ENCODE results near the gene PDE8B. TPM values are rescaled to one million over a fixed set of nuclear protein-coding genes. Genes with fewer than 3 reads are reported as not detected.

The PDE8B gene
- total RNA-seq, 4 donors from 2014 or later = 0.16 to 1.3 (median 0.71) TPM; not detected in 1

DNA sequence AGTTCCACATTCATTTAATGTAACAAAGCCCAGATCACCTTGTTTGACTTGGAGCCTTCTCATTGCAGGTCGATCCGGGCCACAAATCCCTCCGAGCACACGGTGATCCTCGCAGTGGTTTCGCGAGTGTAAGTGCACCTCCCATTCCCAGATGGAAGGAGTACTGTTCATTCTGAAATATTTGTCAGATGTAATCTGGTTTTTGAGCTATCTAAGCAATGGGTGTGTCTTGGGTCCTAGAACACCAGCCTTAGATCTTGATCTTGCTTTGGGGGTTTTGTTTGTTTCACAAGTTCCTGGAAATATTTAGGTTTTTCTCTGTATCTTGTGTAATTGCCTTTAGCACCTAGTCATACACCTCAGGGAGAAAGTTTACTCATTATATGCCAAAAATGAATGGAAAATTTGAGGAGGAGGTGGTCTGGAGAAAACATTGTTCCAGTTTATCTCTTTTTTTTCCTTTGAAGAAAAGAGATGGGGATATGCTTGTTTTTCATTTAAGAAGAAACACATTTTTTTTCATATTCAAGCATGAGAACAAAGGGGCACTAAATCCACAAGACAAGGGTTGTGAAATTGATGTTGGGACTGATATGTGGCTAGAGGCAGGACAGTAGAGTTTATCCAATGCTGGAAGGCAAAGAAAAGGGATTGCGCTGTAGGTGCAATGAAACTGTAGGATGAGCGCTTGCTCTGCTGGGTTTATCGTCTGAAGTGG lies 118.6 kb downstream of the PDE8B start:
- no peak for DNase-seq
- TF ChIP-seq, protein P1, sequence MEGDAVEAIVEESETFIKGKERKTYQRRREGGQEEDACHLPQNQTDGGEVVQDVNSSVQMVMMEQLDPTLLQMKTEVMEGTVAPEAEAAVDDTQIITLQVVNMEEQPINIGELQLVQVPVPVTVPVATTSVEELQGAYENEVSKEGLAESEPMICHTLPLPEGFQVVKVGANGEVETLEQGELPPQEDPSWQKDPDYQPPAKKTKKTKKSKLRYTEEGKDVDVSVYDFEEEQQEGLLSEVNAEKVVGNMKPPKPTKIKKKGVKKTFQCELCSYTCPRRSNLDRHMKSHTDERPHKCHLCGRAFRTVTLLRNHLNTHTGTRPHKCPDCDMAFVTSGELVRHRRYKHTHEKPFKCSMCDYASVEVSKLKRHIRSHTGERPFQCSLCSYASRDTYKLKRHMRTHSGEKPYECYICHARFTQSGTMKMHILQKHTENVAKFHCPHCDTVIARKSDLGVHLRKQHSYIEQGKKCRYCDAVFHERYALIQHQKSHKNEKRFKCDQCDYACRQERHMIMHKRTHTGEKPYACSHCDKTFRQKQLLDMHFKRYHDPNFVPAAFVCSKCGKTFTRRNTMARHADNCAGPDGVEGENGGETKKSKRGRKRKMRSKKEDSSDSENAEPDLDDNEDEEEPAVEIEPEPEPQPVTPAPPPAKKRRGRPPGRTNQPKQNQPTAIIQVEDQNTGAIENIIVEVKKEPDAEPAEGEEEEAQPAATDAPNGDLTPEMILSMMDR (IDR thresholded peaks at IDR 0.05 in 4 of 5, conservative IDR thresholded peaks at IDR 0.05 in 1 of 5) = no peak
- TF ChIP-seq POLR2A (IDR thresholded peaks at IDR 0.05) = no peak
- H3K9me3 ChIP-seq = no peaks in the 10 kb centered on the region
- ATAC-seq = no peak
- no peaks in the 10 kb centered on the region for H3K4me1 ChIP-seq
- in situ Hi-C loops (cut with MboI; ENCODE audit: low sequenced_read_pairs in 4 of 4) = no loop called here
- intact Hi-C loops (cut with DNase I; ENCODE audit: low total_unique reads) = no loop called here
- no peaks in the 10 kb centered on the region for H3K36me3 ChIP-seq
- H3K4me3 ChIP-seq = no peak overlapping the region
- no peaks in the 10 kb centered on the region for H3K27me3 ChIP-seq
- H3K27ac ChIP-seq = no peak overlapping the region

DNA sequence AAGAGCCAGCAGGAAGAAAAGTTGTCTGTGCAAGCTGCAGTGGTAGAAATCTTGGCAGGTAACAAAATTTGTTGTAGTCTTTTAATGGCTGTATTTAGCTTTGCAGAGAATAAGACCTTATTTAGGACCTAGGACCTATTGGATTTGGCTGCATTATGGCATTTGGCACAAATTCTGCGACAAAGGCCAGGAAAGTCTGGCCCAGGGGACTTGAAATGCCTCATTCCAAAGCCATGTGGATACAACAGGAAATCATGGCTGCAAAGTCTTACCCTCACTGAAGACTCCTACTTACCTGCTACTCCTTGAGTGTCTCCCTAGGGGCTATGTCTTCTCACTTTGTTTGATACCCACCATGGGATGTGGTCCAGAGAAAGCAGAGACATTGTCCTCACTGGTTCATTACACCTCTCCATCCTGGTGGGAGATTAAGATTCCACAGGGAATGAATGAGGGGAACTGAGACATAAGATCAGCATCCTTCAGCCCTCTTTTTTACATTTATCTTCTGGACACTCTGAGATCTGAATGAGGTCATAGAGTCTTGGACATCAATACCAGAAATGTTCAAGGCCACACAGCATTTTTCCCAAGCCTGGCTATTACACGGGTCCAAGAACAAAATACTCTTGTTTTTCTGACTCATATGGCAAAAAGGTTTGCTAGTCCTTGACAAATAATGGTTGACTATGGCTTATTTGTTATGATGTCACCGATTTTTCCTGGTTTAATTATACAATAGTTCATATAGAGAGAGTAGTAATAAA lies 119.4 kb downstream of the PDE8B start:
- in situ Hi-C loops (cut with MboI; ENCODE audit: low sequenced_read_pairs in 4 of 4) = no loop called here

DNA sequence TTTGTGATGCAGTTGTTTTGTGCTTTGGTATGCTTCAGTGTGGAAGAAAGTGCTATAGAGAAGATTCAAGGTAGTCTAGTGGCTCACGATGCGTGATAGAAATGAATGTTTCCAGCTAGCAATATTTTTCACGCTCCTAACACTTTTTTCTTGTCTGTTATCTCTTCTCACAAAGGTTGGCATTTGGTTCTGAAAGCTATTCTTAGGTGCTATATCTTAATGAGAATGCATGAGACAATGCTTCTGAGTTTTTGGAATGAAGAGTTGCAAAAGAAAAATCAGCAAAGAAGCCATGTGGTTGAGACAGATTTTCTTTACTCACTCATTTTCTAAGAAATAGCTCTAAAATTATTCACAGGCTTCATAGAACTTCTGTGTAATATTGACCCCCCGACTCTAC lies 122.6 kb downstream of the PDE8B start:
- Histone ChIP-seq H3K27me3 (no peaks in the 10 kb centered on the region), H3K36me3 (no peaks in the 10 kb centered on the region), H3K4me1 (no peaks in the 10 kb centered on the region), H3K4me3 (no peak overlapping the region), H3K9me3 (no peaks in the 10 kb centered on the region), H3K27ac (no peak overlapping the region)
- ATAC-seq (no peak), DNase-seq (no peak)
- TF ChIP-seq, protein P1 (IDR thresholded peaks at IDR 0.05 in 4 of 5, conservative IDR thresholded peaks at IDR 0.05 in 1 of 5) = no peak
- TF ChIP-seq POLR2A (IDR thresholded peaks at IDR 0.05) = no peak
- intact Hi-C loops (cut with DNase I; ENCODE audit: low total_unique reads) = no loop called here
- in situ Hi-C loops (cut with MboI; ENCODE audit: low sequenced_read_pairs in 4 of 4) = no loop called here

More for the DNA sequence above, 119.4 kb downstream of the PDE8B start:
- no peak for TF ChIP-seq POLR2A (IDR thresholded peaks at IDR 0.05)
- TF ChIP-seq, protein P1 (IDR thresholded peaks at IDR 0.05 in 4 of 5, conservative IDR thresholded peaks at IDR 0.05 in 1 of 5) = no peak
- no peak for DNase-seq
- no peaks in the 10 kb centered on the region for H3K36me3 ChIP-seq
- H3K4me3 ChIP-seq = no peak overlapping the region
- ATAC-seq = no peak
- no peaks in the 10 kb centered on the region for H3K9me3 ChIP-seq
- no peaks in the 10 kb centered on the region for H3K27me3 ChIP-seq
- intact Hi-C loops (cut with DNase I; ENCODE audit: low total_unique reads) = no loop called here
- H3K27ac ChIP-seq = no peak overlapping the region
- H3K4me1 ChIP-seq = no peaks in the 10 kb centered on the region

DNA sequence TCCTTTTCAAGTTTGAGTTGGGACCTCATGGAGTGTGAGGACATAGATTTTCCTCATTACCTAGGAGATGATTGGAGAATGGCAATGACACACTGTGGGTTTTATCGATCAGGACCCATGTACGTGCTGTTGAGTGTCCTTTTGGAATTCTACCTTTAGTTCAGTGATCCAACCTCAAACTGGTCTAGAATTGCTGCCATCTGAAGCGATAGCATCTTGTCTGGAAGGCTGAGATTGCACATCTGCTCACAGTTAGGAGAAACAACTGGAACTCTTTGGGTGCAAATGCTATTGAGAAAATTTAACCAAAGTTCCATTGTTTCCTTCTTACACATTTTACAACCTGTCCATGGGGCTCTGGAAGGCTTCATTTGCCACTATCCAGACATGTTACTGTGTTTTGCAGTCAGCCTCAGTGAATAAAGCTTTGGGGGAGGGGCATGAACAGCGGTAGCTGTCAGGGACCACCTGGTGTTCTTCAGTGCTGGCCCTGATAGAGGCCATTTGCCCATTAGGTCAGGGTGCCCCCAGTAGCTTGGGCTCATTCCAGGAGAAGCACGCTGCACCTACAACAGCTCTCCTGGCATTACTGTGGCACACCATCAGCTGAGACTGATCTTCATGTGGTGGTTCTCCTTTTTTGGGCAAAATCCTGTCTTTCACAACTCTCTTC lies 123.1 kb downstream of the PDE8B start:
- in situ Hi-C loops (cut with MboI; ENCODE audit: low sequenced_read_pairs in 4 of 4) (no loop called here), intact Hi-C loops (cut with DNase I; ENCODE audit: low total_unique reads) (no loop called here)
- Histone ChIP-seq H3K4me1 (no peaks in the 10 kb centered on the region), H3K4me3 (no peak overlapping the region), H3K27me3 (no peaks in the 10 kb centered on the region), H3K9me3 (no peaks in the 10 kb centered on the region), H3K36me3 (no peaks in the 10 kb centered on the region), H3K27ac (no peak overlapping the region)
- no peak for TF ChIP-seq POLR2A (IDR thresholded peaks at IDR 0.05)
- TF ChIP-seq, protein P1 (IDR thresholded peaks at IDR 0.05 in 4 of 5, conservative IDR thresholded peaks at IDR 0.05 in 1 of 5) = no peak
- ATAC-seq = no peak
- DNase-seq = no peak

Measured in gastrocnemius medialis (tissue), 4 donors.